Fibroblast of lung (primary cell): ENCODE results near the gene KLC1.

Experiments
- EZH2 ChIP-seq: IDR thresholded peaks from 2 replicates; pipeline ENCODE4 v1.5.1; 2012; ENCODE audit warnings: low read length, control low read depth, mild to moderate bottlenecking; ENCODE audit errors: missing control alignments
- TF ChIP-seq, protein P1 (sequence below), 2 donors: IDR thresholded peaks in 1 of 2; conservative IDR thresholded peaks in 1 of 2; 1 replicate in 1 of 2; 2 replicates in 1 of 2; pipeline ENCODE4 v1.5.1; 2011 to 2012; ENCODE audit warnings: low read length in 2 of 2, control low read depth in 1 of 2, inconsistent platforms in 1 of 2, low read depth in 1 of 2, mild to moderate bottlenecking in 1 of 2

DNA sequence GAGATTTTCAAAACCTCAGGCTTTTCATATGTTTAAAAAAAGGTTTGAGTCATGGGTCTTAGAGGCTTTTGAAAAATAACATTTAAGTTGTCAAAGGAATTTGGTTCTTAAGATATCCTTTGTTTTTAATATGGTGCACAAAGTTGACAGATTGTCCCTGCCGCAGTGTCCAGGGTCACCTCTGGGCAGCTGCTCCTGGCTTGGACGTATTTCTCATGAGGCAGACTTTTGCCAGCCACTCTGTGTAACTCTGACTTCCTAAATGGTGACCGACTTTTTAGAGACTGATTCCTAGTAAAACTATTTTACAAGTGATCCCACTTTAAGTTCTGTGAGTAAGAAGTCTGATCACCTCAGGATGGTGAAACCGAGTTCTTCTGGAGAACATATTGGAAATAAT is 58.7 kb downstream of the KLC1 start:
- TF ChIP-seq, protein P1, sequence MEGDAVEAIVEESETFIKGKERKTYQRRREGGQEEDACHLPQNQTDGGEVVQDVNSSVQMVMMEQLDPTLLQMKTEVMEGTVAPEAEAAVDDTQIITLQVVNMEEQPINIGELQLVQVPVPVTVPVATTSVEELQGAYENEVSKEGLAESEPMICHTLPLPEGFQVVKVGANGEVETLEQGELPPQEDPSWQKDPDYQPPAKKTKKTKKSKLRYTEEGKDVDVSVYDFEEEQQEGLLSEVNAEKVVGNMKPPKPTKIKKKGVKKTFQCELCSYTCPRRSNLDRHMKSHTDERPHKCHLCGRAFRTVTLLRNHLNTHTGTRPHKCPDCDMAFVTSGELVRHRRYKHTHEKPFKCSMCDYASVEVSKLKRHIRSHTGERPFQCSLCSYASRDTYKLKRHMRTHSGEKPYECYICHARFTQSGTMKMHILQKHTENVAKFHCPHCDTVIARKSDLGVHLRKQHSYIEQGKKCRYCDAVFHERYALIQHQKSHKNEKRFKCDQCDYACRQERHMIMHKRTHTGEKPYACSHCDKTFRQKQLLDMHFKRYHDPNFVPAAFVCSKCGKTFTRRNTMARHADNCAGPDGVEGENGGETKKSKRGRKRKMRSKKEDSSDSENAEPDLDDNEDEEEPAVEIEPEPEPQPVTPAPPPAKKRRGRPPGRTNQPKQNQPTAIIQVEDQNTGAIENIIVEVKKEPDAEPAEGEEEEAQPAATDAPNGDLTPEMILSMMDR (conservative IDR thresholded peaks at IDR 0.05 in 1 of 2, IDR thresholded peaks at IDR 0.05 in 1 of 2; ENCODE audit: low read depth in 1 of 2, low read length in 2 of 2), result no peak
- no peak for TF ChIP-seq EZH2
